ENCODE results near the gene PWP2.
A peak's percentile ranks its signal among the peaks of the same experiment; 100 is the strongest.

PWP2 gene

DNA sequence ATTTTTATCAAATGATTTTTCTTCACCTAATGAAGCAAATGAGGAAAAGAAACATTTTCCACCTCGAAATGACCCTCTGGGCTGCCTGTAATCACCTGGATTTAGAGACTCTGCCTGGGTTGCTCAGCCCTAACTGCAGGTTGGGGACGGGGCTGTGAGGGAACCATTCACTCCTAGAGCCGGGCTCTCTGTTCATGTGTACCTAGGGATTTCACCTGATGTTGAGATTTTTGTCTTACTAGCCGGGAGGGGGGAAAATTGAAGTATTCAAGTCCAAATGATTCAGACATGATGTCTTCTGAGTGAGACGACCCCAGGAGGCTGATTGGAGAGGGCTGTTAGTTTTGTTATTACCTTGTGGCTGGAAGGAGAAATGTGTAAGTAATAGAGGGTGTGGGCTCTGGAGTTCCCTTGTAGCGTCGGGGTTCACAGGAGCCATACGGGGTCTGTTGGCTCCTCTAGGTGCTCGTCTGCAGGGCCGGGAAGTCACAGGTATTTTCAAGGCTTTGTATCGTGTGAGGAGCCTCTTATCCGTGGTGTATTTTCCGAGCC, 42.3 kb upstream of the PWP2 start:
- no peak for TF ChIP-seq CTCF (IDR thresholded peaks at IDR 0.05; ENCODE audit: low read depth, low read length)
- in situ Hi-C loops (cut with HindIII; ENCODE audit: low sequenced_read_pairs): no loop called here

DNA sequence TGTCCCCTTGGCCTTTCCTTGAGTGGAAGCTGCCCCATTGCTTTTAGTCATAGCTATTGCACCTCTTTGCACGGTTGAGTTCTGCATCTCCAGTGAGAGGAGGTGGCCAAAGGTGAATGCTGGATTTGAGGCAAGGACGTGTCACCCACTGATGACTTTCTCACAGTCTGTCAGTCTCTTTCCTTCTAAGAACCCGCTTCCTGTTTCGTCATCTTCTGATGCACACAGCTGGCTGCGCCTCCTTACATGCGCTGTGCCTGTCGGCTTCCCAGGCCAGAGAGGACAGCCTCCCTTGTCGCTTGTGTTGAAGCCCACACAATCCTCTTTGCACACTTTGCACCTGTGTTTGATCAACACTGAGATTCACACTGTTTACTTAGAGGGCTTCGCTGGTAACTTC, 41.8 kb upstream of the PWP2 start:
- no peak overlapping the region for H3K4me3 ChIP-seq (ENCODE audit: low read depth, low read length)
- in situ Hi-C loops (cut with HindIII; ENCODE audit: low sequenced_read_pairs): no loop called here
- no peak for DNase-seq (ENCODE audit: low read depth, low spot score)
- no peak for TF ChIP-seq CTCF (IDR thresholded peaks at IDR 0.05; ENCODE audit: low read depth, low read length)

More for the DNA sequence above, 42.3 kb upstream of the PWP2 start:
- H3K4me3 ChIP-seq (ENCODE audit: low read depth, low read length): no peak overlapping the region
- no peak for DNase-seq (ENCODE audit: low read depth, low spot score)

DNA sequence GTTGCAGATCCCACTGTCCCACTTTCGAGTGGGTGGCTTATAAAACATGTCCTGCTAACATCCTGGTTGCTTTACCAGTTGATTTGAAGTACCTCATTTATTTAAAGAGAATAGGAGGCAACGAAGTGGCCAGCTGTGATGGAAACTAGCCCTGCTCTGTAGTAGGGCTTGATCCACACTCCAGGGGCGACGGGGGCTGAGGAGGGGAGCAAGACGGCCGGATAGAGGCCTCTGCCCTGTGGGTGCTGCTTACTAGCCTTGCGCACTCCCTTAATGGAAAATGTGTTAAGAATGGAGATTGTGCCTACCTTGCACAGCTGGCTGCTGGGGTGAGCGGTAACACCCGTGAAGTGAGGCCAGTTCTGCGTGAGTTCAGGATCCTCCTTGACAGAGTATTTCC, 41.1 kb upstream of the PWP2 start:
- no peak for DNase-seq (ENCODE audit: low read depth, low spot score)
- in situ Hi-C loops (cut with HindIII; ENCODE audit: low sequenced_read_pairs): no loop called here
- no peak overlapping the region for H3K4me3 ChIP-seq (ENCODE audit: low read depth, low read length)
- no peak for TF ChIP-seq CTCF (IDR thresholded peaks at IDR 0.05; ENCODE audit: low read depth, low read length)

DNA sequence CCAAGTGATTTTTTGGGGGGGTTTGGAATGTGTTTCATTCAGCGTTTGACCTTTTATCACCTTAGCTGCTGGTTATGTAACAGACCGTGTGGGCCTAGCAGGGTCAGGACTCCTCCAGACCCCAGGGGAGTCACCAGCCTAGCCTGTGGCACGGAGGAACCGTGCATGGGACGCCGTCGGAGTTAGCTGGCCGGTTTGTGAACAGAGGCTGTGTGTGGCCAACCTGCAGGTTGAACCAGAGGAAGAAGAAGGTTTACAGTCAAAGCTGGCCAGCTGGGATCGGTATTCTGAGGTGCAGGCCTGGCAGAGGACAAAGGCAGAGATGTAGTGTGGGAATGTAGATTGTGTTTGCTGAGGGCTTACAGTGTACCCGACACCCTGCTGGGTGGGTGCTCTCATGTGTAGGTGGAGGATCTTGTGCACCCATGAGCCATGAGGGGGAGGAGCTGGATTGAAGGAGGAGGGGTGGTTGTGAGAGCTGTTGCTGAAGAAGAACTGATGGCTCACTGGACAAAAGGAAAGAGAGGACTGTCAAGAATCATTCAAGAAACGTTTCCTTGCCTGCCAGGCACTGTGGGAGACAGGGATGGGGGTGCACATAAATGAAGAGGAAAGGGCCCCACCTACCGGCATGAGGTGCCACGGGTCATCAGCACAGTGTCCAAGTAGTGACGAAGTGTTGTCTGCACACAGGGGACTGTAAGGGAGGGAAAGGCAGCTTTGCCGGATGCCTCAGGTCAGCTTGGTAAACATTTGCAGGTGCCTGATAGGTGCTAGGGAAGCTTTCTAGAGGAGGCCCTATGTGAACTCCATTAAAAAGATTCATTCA, 40.0 kb upstream of the PWP2 start:
- H3K4me3 ChIP-seq (ENCODE audit: low read depth, low read length): no peak overlapping the region
- DNase-seq (ENCODE audit: low read depth, low spot score): no peak
- TF ChIP-seq CTCF (IDR thresholded peaks at IDR 0.05; ENCODE audit: low read depth, low read length): peak; percentile 7
- in situ Hi-C loops (cut with HindIII; ENCODE audit: low sequenced_read_pairs): no loop called here

DNA sequence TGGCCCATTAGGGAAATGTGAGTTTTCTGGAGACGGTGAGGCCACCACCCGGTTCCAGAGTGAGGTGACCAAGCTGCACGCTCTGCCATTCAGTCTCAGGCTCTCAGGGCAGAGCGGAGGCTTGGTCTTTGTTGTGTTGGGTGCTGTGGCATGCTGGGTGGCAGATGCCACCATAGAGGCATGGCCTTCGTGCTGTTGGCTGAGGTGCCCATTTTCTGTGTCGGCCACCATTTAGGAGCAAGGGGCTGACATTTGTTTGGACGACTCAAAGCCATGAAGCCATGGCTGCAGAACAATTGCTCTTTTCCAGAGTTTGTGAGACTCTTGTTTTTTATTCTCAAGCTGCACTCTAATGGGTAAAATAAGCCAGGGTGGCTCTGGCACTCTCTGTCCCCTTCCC, 36.8 kb upstream of the PWP2 start:
- no peak for TF ChIP-seq CTCF (IDR thresholded peaks at IDR 0.05; ENCODE audit: low read depth, low read length)
- in situ Hi-C loops (cut with HindIII; ENCODE audit: low sequenced_read_pairs): no loop called here
- no peak overlapping the region for H3K4me3 ChIP-seq (ENCODE audit: low read depth, low read length)
- no peak for DNase-seq (ENCODE audit: low read depth, low spot score)

DNA sequence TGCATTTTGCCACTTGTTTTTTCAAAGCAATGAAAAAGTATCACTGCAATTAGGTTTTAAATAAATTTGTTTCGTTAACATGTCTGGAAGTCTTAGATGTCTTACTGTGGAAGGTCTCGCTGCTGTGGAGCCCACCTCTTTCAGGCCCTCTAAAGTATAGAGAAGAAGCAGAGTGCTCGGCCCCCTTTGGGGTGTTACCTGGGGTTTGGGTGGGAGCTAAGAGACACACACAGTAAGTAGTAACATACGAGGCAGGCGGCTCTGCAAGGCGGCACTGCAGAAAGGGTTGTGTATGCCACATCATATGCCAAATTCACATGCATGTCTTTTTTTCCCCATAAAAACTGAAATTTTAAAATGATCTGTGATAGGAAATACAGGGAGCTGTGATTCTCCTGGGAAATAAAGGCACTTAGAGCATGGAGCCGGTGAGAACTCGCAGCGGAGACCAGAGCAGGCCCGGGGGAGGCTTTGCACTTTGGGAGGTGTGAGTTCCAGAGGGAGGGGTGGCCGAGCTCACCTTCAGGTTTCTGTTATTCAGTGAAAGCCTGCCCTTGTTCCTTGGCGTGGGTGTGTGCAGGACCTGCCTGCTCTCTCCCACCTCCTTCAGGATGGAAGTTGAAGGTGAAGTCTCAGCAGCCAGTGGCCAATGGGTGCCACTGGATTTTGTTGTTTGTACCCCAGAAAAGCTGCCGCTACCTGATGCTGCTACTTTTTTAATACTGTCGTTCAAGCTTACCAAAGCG, 35.7 kb upstream of the PWP2 start:
- no peak for DNase-seq (ENCODE audit: low read depth, low spot score)
- H3K4me3 ChIP-seq (ENCODE audit: low read depth, low read length): no peak overlapping the region
- no peak for TF ChIP-seq CTCF (IDR thresholded peaks at IDR 0.05; ENCODE audit: low read depth, low read length)
- in situ Hi-C loops (cut with HindIII; ENCODE audit: low sequenced_read_pairs): no loop called here

Data from astrocyte of the spinal cord (primary cell).